Transverse colon (tissue), 4 donors: Measurements from ENCODE around the gene IER5L.

Experiments
- EP300 ChIP-seq: sonication (generic); formaldehyde crosslinking; IDR thresholded peaks from one replicate; pipeline ENCODE4 v1.6.1; 2017; ENCODE audit warnings: antibody characterized with exemption, low read depth
- POLR2A ChIP-seq: fragments of 450-650 bp; IDR thresholded peaks from one replicate; pipeline ENCODE4 v1.6.1; 2016; ENCODE audit warnings: antibody characterized with exemption, mild to moderate bottlenecking, moderate library complexity
- POLR2AphosphoS5 ChIP-seq, 3 donors: sonication (generic); formaldehyde crosslinking; IDR thresholded peaks; one replicate each; pipeline ENCODE4 v1.6.1; 2016; ENCODE audit warnings: antibody characterized with exemption in 3 of 3
- TF ChIP-seq, protein P1 (sequence below), 5 experiments: fragments of 200-600 bp in 3 of 5; fragments of 450-650 bp in 2 of 5; sonication (generic) in 3 of 5; IDR thresholded peaks; 1 replicate in 2 of 5; 2 replicates in 3 of 5; pipeline ENCODE4 v1.5.1; 2016 to 2017; ENCODE audit warnings: antibody characterized with exemption in 5 of 5, inconsistent platforms in 3 of 5, mild to moderate bottlenecking in 2 of 5, moderate library complexity in 1 of 5

GRCh38 chr9:129202613-129203555, 24.8 kb upstream of the IER5L start:
- TF ChIP-seq POLR2A = peak; percentile 40
- TF ChIP-seq, protein P1, sequence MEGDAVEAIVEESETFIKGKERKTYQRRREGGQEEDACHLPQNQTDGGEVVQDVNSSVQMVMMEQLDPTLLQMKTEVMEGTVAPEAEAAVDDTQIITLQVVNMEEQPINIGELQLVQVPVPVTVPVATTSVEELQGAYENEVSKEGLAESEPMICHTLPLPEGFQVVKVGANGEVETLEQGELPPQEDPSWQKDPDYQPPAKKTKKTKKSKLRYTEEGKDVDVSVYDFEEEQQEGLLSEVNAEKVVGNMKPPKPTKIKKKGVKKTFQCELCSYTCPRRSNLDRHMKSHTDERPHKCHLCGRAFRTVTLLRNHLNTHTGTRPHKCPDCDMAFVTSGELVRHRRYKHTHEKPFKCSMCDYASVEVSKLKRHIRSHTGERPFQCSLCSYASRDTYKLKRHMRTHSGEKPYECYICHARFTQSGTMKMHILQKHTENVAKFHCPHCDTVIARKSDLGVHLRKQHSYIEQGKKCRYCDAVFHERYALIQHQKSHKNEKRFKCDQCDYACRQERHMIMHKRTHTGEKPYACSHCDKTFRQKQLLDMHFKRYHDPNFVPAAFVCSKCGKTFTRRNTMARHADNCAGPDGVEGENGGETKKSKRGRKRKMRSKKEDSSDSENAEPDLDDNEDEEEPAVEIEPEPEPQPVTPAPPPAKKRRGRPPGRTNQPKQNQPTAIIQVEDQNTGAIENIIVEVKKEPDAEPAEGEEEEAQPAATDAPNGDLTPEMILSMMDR (IDR thresholded peaks at IDR 0.05) = no peak
- no peak for TF ChIP-seq EP300
- TF ChIP-seq POLR2AphosphoS5 (IDR thresholded peaks at IDR 0.05) = peak in 2 of 3 donors; percentile 67 to 72
